Measurements from ENCODE around the gene FAM168A.

DNA sequence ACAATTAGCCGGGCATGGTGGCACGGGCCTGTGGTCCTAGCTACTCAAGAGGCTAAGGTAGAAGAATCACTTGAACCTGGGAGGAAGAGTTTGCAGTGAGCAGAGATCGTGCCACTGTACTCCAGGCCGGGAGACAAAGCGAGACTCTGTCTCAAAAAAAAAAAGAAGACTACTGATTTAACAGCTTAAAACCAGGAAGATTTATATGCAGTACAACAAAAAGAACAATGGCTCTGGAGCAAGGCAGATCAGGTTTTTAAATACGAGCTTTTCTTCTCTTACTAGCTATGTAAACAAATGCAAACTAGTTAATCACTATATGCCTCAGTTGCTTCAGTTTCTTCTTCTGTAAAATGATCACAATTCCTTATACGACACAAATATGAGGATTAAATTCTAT is 6.9 kb downstream of the FAM168A start:
- TF ChIP-seq, protein P1, sequence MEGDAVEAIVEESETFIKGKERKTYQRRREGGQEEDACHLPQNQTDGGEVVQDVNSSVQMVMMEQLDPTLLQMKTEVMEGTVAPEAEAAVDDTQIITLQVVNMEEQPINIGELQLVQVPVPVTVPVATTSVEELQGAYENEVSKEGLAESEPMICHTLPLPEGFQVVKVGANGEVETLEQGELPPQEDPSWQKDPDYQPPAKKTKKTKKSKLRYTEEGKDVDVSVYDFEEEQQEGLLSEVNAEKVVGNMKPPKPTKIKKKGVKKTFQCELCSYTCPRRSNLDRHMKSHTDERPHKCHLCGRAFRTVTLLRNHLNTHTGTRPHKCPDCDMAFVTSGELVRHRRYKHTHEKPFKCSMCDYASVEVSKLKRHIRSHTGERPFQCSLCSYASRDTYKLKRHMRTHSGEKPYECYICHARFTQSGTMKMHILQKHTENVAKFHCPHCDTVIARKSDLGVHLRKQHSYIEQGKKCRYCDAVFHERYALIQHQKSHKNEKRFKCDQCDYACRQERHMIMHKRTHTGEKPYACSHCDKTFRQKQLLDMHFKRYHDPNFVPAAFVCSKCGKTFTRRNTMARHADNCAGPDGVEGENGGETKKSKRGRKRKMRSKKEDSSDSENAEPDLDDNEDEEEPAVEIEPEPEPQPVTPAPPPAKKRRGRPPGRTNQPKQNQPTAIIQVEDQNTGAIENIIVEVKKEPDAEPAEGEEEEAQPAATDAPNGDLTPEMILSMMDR (IDR thresholded peaks at IDR 0.05): no peak
- TF ChIP-seq POLR2A (IDR thresholded peaks at IDR 0.05): no peak

Measured in tibial nerve (tissue), 3 donors.